Muscle layer of colon (tissue), 2 donors: ENCODE data around the gene SLC5A4.
"Not testable (repeated sequence)": the region's sequence is repeated elsewhere in the genome, so short reads cannot be mapped to it uniquely, and the experiment has no call there.

Experiments
- H3K27ac ChIP-seq: one replicate; pipeline ENCODE4 v1.7.0; 2013; ENCODE audit warnings: low read depth, mild to moderate bottlenecking, low read length, moderate library complexity
- H3K27me3 ChIP-seq, 2 donors: one replicate each; pipeline ENCODE4 v1.7.0; 2013; ENCODE audit warnings: low read length in 2 of 2, mild to moderate bottlenecking in 2 of 2; ENCODE audit not compliant: insufficient read depth in 2 of 2, control insufficient read depth in 1 of 2
- H3K36me3 ChIP-seq: one replicate; pipeline ENCODE4 v1.7.0; 2013; ENCODE audit warnings: mild to moderate bottlenecking, low read length; ENCODE audit not compliant: insufficient read depth
- H3K4me1 ChIP-seq: one replicate; pipeline ENCODE4 v1.7.0; 2013; ENCODE audit warnings: mild to moderate bottlenecking, low read length; ENCODE audit not compliant: insufficient read depth
- H3K4me3 ChIP-seq, 2 donors: one replicate each; pipeline ENCODE4 v1.7.0; 2013; ENCODE audit warnings: low read length in 2 of 2, low read depth in 1 of 2, mild to moderate bottlenecking in 1 of 2, moderate library complexity in 1 of 2
- H3K9ac ChIP-seq: one replicate; pipeline ENCODE4 v1.7.0; 2013; ENCODE audit warnings: low read length
- H3K9me3 ChIP-seq: one replicate; pipeline ENCODE4 v1.7.0; 2013; ENCODE audit warnings: mild to moderate bottlenecking, low read length
- donor health status: abdominal sarcoma.
- donor health status: Adenocarcinoma of cecum.

SLC5A4 gene

DNA sequence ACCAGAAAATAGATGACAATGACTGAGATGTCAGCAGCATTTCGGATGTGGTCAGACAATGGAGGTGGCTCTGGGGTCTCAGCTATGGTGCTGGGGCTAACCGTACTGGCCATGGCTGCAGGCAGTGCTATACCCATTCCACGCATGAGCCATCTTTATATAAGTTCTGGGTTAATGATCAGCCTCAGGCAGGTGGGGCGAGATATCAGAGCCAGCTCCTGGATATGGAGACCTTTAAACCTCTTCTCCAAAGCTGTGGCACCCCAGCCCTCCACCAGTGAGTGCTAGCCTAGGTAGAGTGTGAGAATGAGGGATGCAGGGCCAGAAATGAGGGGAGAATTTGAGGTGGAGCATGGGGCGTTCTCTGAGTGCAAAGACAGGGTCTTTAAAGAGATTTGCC lies at the start of gene SLC5A4:
Gene SLC5A4, minus strand, starts transcription at position 131 of the 400 bp plus-strand sequence. Its CDS starts 18 bp downstream, at position 113.
- no peak within 1 kb of the TSS for H3K9ac ChIP-seq
- H3K4me3 ChIP-seq: no peak within 1 kb of the TSS
- H3K4me1 ChIP-seq: no peaks in the 10 kb centered on the region
- H3K27me3 ChIP-seq: no peaks in the 10 kb centered on the region
- H3K36me3 ChIP-seq: no peaks in the 10 kb centered on the region
- H3K9me3 ChIP-seq: no peaks in the 10 kb centered on the region
- H3K27ac ChIP-seq: no peak within 1 kb of the TSS

DNA sequence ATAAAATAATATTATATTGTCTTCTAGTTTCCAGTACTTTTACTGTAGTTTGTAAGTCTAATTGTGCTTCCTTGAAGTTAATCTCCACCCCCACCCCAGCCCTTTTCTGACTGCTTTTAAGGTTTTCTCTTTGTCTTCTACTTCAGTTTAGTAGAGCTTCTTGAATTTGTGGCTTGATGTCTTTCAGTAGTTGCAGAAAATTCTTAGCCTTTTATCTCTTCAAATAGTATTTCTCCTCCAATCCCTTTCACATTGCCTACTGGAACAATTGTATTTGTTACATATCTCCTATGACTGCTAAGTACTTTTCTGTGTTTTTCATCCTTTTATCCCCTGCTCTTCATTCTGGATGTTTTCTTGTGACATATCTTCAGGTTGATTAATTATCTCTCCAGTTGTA lies 38.8 kb upstream of the SLC5A4 start:
- not testable (repeated sequence) for H3K9ac ChIP-seq, H3K4me3 ChIP-seq, H3K4me1 ChIP-seq, H3K27ac ChIP-seq, H3K27me3 ChIP-seq, H3K9me3 ChIP-seq, H3K36me3 ChIP-seq

DNA sequence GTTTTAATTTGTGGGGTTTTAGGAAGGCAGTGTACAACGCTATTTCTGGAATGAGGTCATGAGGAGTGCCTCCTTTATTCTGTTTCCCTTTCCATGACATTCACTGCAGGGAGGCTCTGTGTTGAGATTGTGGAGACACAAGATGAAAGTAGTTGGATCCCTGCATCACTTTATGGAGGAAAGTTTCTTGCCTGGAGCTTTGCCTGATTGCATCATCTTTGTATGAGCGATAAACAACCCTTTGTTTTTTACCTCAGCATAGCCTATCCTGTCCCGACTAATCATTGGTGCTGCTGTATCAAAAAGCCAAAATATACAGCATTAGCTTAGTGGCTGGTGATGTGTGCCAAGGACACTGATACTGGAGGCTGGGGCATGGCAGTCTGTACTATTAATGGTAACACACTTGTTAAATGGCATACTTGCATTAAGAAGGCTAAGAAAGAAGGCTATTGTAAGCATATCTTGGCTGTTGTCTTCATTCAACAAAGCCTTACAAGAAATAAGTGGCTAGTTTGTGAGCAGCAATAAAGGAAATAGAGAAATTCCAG lies 31.2 kb upstream of the SLC5A4 start:
- H3K9me3 ChIP-seq: peaks cover 4% of the 10 kb centered on the region
- no peaks in the 10 kb centered on the region for H3K36me3 ChIP-seq
- no peaks in the 10 kb centered on the region for H3K27me3 ChIP-seq
- H3K4me3 ChIP-seq: no peak overlapping the region
- H3K4me1 ChIP-seq: no peaks in the 10 kb centered on the region
- H3K27ac ChIP-seq: no peak overlapping the region
- H3K9ac ChIP-seq: no peak overlapping the region

DNA sequence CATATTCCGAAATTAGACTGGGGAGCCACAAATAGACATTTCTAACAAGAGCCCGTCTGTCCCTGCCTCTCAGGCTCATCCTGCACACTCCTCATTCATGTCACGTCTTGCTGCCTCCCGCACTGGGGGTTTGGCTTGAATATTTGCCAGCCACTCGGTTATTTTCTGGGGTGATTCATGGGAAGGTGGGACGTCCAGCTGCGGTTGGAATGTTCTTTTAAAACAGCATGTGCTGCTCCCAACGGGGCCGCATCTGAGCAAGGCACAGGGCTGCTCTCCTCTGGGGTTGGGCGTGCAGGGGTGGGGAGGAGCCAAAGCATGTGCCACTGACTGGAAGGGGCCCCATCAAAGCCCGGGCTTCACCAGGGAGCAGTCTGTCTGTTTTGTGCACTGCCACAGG lies 25.9 kb upstream of the SLC5A4 start:
- Histone ChIP-seq H3K27me3 (no peaks in the 10 kb centered on the region), H3K9ac (no peak overlapping the region), H3K36me3 (no peaks in the 10 kb centered on the region), H3K27ac (no peak overlapping the region), H3K4me1 (no peaks in the 10 kb centered on the region), H3K9me3 (peaks cover 4% of the 10 kb centered on the region), H3K4me3 (no peak overlapping the region)

DNA sequence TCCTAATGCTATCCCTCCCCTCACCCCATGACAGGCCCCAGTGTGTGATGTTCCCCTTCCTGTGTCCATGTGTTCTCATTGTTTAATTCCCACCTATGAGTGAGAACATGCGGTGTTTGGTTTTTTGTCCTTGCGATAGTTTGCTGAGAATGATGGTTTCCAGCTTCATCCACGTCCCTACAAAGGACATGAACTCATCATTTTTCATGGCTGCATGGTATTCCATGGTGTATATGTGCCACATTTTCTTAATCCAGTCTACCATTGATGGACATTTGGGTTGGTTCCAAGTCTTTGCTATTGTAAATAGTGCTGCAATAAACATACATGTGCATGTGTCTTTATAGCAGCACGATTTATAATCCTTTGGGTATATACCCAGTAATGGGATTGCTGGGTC lies 20.2 kb upstream of the SLC5A4 start:
- H3K9ac ChIP-seq, H3K27me3 ChIP-seq, H3K4me1 ChIP-seq, H3K27ac ChIP-seq, H3K36me3 ChIP-seq, H3K9me3 ChIP-seq, H3K4me3 ChIP-seq: not testable (repeated sequence)

DNA sequence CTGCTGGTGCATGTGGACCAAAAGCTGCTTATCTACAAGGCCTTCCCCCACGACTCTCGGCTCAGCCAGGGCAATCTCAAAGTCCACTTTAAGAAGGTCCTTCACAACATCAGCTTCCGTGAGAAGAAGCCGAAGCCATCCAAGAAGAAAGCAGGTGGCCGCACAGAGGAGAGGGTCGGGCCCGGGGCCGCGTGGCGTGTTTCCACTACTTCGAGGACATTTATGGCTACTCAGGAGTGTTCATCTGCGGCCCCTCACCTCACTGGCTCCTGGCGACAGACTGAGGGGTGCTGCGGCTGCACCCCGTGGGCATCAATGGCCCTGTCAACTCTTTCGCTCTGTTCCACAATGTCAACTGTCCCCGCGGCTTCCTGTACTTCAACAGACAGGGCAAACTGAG lies 16.2 kb upstream of the SLC5A4 start:
- H3K36me3 ChIP-seq: no peaks in the 10 kb centered on the region
- H3K27ac ChIP-seq: no peak overlapping the region
- no peaks in the 10 kb centered on the region for H3K4me1 ChIP-seq
- H3K9ac ChIP-seq: no peak overlapping the region
- H3K9me3 ChIP-seq: no peaks in the 10 kb centered on the region
- no peaks in the 10 kb centered on the region for H3K27me3 ChIP-seq
- H3K4me3 ChIP-seq: no peak overlapping the region

DNA sequence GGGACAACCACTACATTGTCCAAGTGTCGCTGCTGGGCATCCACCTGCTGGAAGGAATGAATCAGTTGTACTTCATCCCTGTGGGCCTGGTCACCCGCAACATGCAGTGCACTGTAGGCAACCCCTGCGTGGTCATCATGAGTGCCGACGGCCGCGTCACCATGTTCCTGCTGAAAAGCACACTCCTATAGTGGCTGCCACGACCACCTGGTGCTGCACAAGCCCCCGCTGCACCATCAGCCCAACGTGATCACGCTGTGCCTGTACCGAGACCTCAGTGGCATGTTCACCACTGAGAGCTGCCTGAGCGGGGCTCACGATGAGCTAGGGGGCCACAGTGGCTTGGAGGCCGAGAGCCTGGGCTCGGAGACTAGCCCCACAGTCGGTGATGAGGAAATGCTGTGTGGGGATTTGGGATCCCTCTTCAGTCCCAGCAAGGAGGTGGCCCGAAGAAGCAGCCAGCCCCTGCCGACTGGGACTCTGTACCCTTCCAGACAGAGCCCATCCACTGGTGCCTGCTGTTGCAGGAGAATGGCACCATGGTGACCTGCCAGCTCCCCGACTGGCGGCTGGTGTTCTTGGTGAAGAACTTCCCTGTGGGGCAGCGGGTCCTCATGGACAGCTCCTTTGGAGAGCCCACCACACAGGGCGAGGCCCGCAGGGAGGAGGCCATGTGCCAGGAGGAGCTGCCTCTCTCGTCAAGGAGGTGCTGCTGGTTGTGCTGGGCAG lies 15.7 kb upstream of the SLC5A4 start:
- Histone ChIP-seq H3K9me3 (no peaks in the 10 kb centered on the region), H3K27ac (no peak overlapping the region), H3K27me3 (no peaks in the 10 kb centered on the region), H3K36me3 (no peaks in the 10 kb centered on the region), H3K4me3 (no peak overlapping the region), H3K4me1 (no peaks in the 10 kb centered on the region), H3K9ac (no peak overlapping the region)

DNA sequence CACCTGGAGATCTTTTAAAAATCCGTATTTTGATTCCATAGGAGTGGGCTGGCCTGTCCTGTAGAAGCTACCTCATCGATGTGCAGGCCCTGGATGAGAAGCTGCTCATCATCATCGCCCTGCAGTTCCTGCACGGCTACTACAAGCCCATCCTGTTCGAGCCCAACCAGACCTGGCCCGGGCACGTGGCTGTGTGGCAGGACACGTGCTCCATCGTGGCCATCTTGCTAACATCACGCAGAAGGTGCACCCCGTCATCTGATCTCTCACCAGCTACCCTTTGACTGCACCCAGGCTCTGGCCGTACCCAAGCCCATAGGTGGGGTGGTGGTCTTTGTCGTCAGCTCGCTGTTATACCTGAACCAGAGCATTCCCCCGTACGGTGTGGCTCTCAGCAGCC lies 14.2 kb upstream of the SLC5A4 start:
- Histone ChIP-seq H3K27me3 (no peaks in the 10 kb centered on the region), H3K27ac (no peak overlapping the region), H3K36me3 (no peaks in the 10 kb centered on the region), H3K4me3 (no peak overlapping the region), H3K9me3 (no peaks in the 10 kb centered on the region), H3K9ac (no peak overlapping the region), H3K4me1 (no peaks in the 10 kb centered on the region)

DNA sequence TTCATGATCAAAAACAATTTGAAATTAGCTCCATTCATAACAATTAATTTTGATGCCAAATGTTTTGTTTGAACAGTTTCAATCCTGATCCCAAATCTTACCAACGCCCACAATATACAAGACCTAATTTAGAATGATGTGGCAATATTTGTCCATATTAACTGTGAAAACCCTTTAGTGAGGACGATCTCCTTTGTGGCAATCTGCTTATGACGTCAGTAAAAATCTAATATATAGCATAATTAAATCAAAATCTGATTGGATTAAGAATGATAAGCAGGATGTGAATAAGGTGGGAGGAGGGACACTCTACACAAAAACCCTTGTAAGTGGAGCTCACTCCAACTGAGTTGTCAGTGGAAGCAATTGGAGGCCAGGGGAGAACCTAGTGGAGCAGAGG lies 11.9 kb upstream of the SLC5A4 start:
- Histone ChIP-seq H3K36me3 (no peaks in the 10 kb centered on the region), H3K27me3 (no peaks in the 10 kb centered on the region), H3K27ac (no peak overlapping the region), H3K4me1 (no peaks in the 10 kb centered on the region), H3K9ac (no peak overlapping the region), H3K4me3 (no peak overlapping the region), H3K9me3 (no peaks in the 10 kb centered on the region)

DNA sequence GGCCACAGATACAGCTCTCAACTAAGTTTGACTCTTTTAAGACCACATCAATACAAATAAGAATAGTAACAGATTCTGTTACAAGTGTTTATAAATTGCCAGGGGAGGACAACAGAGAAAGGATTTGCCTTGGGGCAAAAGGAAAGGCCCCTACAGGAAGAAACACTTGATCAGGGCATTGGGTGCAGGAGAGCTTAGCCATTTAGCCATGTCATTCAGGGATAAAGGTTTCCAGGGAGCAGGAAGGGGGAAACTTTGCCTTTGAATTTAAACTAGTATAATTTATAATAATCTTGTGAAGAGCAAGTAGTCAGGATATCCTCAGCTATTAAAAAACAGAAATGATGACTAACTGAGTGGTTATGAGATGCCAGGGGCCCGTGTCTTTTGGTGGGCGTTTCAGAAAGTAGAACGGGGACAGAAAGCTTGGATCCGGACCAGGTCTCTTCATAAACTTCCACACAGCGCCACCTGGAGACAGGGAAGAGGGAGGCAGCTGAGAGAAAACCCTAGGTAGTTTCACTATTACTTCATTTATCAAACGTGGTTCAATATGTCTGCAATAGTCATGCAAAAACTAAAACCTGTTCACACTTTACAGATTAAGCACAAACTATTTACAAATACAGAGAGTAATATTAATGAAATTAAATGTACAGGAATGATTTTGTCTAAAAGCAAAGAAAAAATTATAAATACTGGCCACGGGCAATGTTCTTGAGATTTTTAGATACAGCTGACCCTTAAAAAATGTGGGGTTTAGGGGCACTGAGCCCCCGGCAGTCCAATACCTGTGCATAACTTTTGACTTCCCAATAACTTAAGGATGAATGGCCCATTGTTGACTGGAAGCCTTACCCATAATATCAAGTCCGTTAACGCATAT lies 11.0 kb upstream of the SLC5A4 start:
- Histone ChIP-seq H3K27ac (no peak overlapping the region), H3K4me3 (no peak overlapping the region), H3K36me3 (no peaks in the 10 kb centered on the region)

DNA sequence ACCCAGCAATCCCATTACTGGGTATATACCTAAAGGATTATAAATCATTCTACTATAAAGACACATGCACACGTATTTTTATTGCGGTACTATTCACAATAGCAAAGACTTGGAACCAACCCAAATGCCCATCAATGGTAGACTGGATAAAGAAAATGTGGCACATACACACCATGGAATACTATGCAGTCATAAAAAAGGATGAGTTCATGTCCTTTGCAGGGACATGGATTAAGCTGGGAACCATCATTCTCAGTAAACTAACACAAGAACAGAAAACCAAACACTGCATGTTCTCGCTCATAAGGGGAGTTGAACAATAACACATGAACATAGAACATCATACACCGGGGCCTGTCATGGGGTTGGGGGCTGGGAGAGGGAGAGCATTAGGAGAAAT lies 8.5 kb upstream of the SLC5A4 start:
- not testable (repeated sequence) for H3K27me3 ChIP-seq, H3K9ac ChIP-seq, H3K9me3 ChIP-seq, H3K36me3 ChIP-seq, H3K27ac ChIP-seq, H3K4me3 ChIP-seq, H3K4me1 ChIP-seq

More for the DNA sequence above, 11.0 kb upstream of the SLC5A4 start:
- Histone ChIP-seq H3K4me1 (no peaks in the 10 kb centered on the region), H3K9ac (no peak overlapping the region), H3K27me3 (no peaks in the 10 kb centered on the region), H3K9me3 (no peaks in the 10 kb centered on the region)
